Activated CD8-positive, alpha-beta memory T cell treated with anti-CD3 and anti-CD28 coated beads, Interleukin-2, amount 50 U/mL, for 48 hours (primary cell): ENCODE measurements around the gene SPATA24.
"Not testable (repeated sequence)": the region's sequence is repeated elsewhere in the genome, so short reads cannot be mapped to it uniquely, and the experiment has no call there.

Experiments
- DNase-seq: peaks from one replicate; pipeline ENCODE4 v3.0.0-alpha.2; 2020

SPATA24 gene

GRCh38 chr5:139381837-139382761, 21.8 kb downstream of the SPATA24 start:
- DNase-seq, result no peak

DNA sequence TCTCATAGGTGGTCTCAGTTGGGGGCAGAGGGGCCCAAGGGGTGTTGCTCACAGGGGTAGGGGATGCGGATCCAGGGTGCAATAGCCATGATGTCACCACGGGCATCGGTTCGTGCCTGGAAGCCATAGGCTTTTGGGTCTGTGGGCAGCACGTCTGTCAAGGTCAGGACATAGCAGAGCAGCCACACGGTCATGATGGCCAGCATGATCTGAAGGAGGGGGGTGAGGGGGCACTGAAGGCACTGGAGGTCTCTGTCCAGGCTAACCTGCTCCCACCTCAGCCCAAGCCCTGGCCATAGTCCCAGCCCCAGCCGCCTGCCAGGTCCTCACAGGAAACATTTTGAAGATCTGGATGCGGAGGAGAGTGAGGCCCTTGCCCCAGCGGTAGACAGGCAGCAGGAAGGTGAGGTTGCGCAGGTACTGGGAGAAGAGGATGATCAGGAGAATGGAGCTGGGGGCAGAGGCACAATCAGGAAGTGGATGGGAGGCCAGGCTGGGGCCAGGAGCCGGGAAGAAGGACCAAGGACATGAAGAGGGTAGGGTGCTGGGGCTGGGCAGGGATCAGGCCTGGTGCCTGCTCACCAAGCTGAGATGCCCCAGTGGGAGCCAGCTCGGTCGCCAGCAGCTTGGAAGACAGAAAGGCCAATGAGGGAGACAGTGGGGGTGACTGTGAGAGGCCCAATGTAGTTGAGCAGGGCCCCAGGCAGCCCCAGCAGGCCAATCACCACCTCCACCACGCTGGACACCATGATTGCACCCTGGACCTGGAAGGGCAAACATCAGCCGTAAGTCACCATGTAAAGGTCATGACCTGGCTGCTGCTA, 24.1 kb downstream of the SPATA24 start:
- DNase-seq, result no peak

- DNase-seq, result no peak
These were observed 24.9 kb downstream of the SPATA24 start for GRCh38 chr5:139378941-139379361.

GRCh38 chr5:139378101-139378825, 25.6 kb downstream of the SPATA24 start:
- no peak for DNase-seq

DNA sequence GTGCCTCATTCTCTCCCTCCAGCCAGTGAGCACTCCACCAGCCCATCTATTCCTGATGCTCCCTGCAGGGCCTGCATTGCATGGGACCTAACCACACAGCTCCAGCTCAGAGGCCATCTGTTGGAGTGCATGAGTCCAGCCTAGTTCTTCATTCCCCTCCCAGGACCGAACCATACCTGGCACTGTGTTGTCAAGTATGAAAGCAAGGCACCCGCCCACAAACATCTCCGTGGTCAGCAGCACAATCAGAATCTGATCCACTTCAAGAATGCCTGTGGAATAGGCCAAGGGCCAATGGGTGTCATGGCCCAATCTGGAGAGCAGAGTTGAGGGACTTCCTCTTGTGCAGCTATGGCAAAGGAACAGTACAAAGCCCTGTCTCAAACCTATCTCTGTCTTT, 26.7 kb downstream of the SPATA24 start:
- peak; percentile 42 for DNase-seq

DNA sequence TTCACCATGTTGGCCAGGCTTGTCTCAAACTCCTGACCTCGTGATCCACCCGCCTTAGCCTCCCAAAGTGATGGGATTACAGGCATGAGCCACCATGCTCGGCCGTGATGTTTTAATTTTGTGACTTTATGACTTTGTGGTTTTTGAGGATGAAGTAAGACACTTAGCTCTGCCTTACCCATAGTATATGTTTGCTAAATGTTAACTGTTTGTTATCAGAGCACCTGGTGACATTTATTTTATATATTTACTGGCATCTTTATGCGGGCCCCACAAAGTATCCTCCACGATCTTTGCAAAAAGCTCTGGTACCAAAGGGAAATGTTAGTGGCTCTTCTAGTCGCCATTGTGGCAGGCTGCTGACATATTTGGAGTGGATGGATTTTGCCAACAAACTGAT, 27.5 kb downstream of the SPATA24 start:
- no peak for DNase-seq

- DNase-seq, result peak; percentile 43
These were observed 29.0 kb downstream of the SPATA24 start for GRCh38 chr5:139374909-139375308.

DNA sequence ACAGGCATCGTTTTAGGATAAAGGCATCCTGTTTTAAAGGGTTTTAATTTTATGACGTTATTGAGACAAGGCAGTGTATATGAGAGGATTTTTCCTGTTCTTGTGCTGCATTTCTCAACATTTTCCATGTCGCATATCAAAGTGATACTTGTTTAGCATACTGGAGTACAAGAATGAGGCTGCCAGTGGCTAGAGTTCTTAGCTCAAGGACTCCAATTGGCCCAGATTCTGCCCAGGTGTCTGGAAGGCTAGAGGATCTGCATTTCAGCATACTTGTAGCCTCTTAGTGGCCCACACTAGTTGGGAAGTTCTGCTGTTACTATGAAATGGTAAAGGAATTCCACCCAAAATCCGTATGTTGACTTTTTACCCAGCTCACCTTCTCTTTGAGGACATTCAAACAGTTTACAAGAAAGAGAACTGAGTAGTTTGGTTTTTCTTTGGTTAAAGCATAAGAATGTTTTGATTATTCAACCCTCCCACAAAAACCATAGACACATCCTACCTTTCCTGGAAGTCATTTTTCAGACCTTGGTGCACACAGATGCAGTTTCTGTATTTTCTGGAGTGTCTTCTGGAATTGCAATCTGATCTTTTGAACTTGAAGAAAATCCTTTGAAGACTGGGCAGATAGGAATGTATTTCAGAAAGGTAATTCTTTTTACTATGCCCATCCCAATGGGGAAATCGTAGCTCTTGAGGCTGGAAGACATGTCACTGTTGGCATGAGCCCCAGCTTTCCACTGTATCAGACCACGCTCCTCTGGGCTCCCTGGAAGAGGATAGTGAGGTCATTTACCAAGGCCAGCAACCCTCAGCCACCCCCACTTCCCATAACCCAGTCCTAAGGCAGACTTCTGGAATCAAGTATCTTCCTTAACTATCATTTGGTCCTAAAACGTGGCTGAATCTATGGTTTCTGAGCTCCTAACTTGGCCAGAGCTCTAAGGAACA, 32.1 kb downstream of the SPATA24 start:
- DNase-seq, result peak; percentile 46

GRCh38 chr5:139369181-139369580, 34.7 kb downstream of the SPATA24 start:
- DNase-seq, result no peak

DNA sequence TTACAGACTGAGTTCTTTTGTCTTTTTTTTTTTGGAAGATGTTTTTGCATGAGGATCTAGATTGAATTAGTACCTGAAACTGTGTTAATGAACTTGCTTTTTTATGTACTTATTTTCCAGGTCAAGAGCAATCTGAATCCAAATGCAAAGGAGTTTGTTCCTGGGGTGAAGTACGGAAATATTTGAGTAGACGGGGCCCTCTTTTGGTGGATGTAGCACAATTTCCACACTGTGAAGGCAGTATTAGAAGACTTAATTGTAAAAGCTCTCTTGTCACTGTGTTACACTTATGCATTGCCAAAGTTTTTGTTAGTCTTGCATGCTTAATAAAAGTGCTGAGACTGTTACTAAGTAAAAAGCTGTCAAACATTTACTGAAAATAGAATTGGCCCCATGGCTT, 35.3 kb downstream of the SPATA24 start:
- no peak for DNase-seq

DNA sequence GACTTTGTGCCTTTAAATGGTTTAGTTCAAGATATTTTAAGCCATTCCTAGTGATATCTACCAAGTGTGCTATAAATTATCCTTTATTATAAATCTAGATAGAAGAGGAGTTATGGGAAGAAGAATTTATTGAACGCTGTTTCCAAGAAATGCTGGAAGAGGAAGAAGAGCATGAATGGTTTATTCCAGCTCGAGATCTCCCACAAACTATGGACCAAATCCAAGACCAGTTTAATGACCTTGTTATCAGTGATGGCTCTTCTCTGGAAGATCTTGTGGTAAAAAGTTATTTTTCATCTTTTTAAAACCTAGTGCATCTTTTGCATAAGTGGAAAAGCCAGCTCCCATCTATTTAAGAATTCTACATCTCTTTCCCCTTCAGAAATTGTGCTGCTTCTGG, 39.4 kb downstream of the SPATA24 start:
- no peak for DNase-seq

- DNase-seq, result no peak
These were observed 40.0 kb downstream of the SPATA24 start for GRCh38 chr5:139363937-139364336.

DNA sequence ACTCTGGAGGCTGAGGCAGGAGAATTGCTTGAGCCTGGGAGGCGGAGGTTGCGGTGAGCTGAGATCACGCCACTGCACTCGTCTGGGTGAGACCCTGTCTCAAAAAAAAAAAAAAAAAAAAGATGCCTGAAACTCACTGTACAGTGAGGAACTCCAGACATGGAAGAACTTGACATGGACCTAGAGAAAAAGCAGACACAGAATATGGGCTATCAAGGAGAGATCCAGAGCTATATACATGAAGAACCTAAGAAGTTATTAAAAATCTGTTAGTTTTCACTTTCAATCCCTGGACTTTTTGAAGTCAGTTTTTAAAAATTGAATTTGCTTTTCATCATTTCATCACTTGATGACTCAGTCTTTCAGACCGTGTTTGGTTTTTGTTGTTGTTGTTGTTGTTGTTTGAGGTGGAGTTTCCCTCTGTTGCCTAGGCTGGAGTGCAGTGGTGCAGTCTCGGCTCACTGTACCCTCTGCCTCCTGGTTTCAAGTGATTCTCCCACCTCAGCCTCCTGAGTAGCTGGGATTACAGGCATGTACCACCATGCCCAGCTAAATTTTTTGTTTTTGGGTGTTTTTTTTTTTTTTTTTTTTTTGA, 42.0 kb downstream of the SPATA24 start:
- no peak for DNase-seq

DNA sequence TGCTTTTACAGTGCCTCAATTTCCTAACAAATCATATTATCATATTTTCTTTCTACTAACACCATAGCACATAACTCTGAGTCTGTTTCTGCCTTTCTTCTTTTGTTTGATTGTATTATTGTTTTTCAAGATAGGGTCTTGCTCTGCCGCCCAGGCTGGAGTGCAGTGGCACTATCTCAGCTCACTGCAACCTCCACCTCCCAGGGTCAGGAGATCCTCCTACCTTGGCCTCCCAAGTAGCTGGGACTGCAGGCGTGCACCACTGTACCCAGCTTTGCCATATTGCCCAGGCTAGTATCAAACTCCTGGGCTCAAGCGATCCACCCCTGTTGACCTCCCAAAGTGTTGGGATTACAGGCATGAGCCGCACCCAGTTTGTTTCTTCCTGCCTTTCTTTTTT, 43.5 kb downstream of the SPATA24 start:
- no peak for DNase-seq

DNA sequence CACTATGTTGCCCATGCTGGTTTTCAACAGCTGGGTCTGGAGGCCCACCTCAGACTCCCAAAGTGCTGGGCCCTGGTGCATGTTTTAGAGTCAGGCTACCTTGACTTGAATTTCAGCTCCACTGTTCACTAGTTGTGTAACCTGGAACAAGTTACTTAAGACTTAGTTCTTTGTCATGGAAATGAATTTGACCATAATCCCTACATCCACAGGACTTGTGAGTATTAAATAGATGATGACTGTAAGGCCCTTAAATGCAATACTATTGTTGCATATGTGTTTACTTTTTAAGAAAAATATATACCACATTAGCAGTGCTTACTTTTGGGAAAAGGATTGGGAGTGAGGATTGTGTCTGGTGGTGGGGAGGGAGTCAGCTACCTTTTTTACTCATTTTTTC, 45.8 kb downstream of the SPATA24 start:
- no peak for DNase-seq

DNA sequence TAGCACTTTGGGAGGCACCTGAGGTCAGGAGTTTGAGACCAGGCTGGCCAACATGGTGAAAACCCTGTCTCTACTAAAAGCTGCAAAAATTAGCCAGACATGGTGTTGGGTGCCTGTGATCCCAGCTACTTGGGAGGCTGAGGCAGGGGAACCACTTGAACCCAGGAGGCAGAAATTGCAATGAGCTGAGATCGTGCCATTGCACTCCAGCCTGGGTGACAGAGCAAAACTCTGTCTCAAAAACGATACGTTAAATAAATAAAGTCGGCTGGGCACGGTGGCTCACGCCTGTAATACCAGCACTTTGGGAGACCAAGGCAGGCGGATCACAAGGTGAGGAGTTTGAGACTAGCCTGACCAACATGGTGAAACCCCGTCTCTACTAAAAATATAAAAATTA, 48.0 kb downstream of the SPATA24 start:
- not testable (repeated sequence) for DNase-seq

DNA sequence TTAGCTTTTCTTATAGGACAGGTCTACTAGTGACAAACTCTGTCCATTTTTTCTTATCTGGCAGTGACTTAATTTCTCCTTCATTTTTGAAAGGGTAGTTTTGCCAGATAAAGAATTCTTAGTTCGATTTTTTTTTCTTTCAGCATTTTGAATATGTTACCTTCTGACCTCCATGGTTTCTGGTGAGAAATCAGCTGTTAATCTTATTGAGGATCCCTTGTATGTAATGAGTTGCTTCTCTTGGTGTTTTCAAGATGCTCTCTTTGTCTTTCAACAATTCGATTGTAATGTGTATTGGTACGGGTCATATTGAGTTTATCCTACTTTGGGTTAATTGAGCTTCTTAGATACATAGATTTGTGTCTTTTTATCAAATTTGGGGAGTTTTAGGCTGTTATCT, 49.7 kb downstream of the SPATA24 start:
- no peak for DNase-seq

DNA sequence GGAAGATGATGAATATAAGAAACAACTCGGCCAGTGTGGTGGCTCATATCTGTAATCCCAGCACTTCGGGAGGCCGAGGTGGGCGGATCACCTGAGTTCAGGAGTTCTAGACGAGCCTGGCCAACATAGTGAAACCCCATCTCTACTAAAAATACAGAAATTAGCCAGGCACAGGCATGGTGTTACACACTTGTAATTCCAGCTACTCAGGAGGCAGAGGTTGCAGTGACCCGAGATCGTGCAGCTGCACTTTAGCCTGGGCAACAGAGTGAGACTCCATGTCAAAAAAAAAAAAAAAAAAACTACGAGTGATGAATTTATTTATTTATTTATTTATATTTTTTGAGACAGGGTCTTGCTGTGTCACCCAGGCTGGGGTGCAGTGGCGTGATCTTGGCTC, 56.0 kb downstream of the SPATA24 start:
- not testable (repeated sequence) for DNase-seq
